Measurements from ENCODE around the gene NKPD1.

NKPD1 gene

GRCh38 chr19:45173816-45174215, 13.0 kb upstream of the NKPD1 start:
- Histone ChIP-seq H3K27ac (ENCODE audit: insufficient read depth in 1 of 2, low read depth in 1 of 2, low read length in 2 of 2, poor library complexity in 1 of 2, severe bottlenecking in 2 of 2) (peak overlapping the region in 1 of 2 experiments; percentile 52), H3K9me3 (ENCODE audit: control extremely low read depth in 1 of 5, control insufficient read depth in 4 of 5, insufficient read depth in 2 of 5, low read depth in 1 of 5, low read length in 4 of 5) (no peaks in the 10 kb centered on the region), H3K4me3 (ENCODE audit: control insufficient read depth in 1 of 7, extremely low read depth in 1 of 7, insufficient read depth in 4 of 7, low read depth in 2 of 7, low read length in 6 of 7) (peak overlapping the region in 4 of 7 experiments; percentile 1 to 51 (median 30)), H3K4me1 (ENCODE audit: control extremely low read depth in 1 of 4, control insufficient read depth in 4 of 4, insufficient read depth in 4 of 4, low read length in 3 of 4) (peaks cover 3 to 68% (median 57%) of the 10 kb centered on the region in 4 experiments), H3K27me3 (replicated peaks in 2 of 5; ENCODE audit: control insufficient read depth in 4 of 5, insufficient read depth in 5 of 5, low read length in 4 of 5) (no peaks in the 10 kb centered on the region), H3K36me3 (ENCODE audit: control insufficient read depth in 4 of 4, insufficient read depth in 4 of 4, low read length in 3 of 4) (peaks cover 0 to 5% (median 1%) of the 10 kb centered on the region in 4 experiments)
- ChIA-PET CTCF (interaction anchor here (1.2 to 2.3 kb wide), 2 partner anchors 10 to 15 kb away, joined by 3 to 9 read pairs; no protein-coding TSS in a partner anchor), POLR2A (no interaction called here)
- DNase-seq: peak in 1 of 3 donors; percentile 50
- 46% methylated on average over 11 of the region's 12 CpGs for WGBS (ENCODE audit: insufficient coverage)

- ChIA-PET CTCF (interaction anchor here (1.2 to 2.3 kb wide), 3 partner anchors 11 to 20 kb away, joined by 3 to 9 read pairs (median 3); no protein-coding TSS in a partner anchor), POLR2A (no interaction called here)
- Histone ChIP-seq H3K27me3 (replicated peaks in 2 of 5; ENCODE audit: control insufficient read depth in 4 of 5, insufficient read depth in 5 of 5, low read length in 4 of 5) (no peaks in the 10 kb centered on the region), H3K27ac (ENCODE audit: insufficient read depth in 1 of 2, low read depth in 1 of 2, low read length in 2 of 2, poor library complexity in 1 of 2, severe bottlenecking in 2 of 2) (no peak overlapping the region), H3K36me3 (ENCODE audit: control insufficient read depth in 4 of 4, insufficient read depth in 4 of 4, low read length in 3 of 4) (peaks cover 0 to 9% (median 2%) of the 10 kb centered on the region in 4 experiments), H3K9me3 (ENCODE audit: control extremely low read depth in 1 of 5, control insufficient read depth in 4 of 5, insufficient read depth in 2 of 5, low read depth in 1 of 5, low read length in 4 of 5) (no peaks in the 10 kb centered on the region), H3K4me3 (ENCODE audit: control insufficient read depth in 1 of 7, extremely low read depth in 1 of 7, insufficient read depth in 4 of 7, low read depth in 2 of 7, low read length in 6 of 7) (peak overlapping the region in 1 of 7 experiments; percentile 24), H3K4me1 (ENCODE audit: control extremely low read depth in 1 of 4, control insufficient read depth in 4 of 4, insufficient read depth in 4 of 4, low read length in 3 of 4) (peaks cover 3 to 70% (median 58%) of the 10 kb centered on the region in 4 experiments)
- WGBS (ENCODE audit: insufficient coverage): 92% methylated on average over 11 of the region's 18 CpGs
- DNase-seq: no peak
Observed at GRCh38 chr19:45172611-45173208, 11.9 kb upstream of the NKPD1 start.

GRCh38 chr19:45172173-45172572, 11.4 kb upstream of the NKPD1 start:
- ChIA-PET POLR2A (no interaction called here), CTCF (interaction anchor here (0.9 to 2.3 kb wide), 4 partner anchors 10 to 22 kb away, joined by 3 to 9 read pairs (median 4); no protein-coding TSS in a partner anchor)
- H3K27ac ChIP-seq (ENCODE audit: insufficient read depth in 1 of 2, low read depth in 1 of 2, low read length in 2 of 2, poor library complexity in 1 of 2, severe bottlenecking in 2 of 2): no peak overlapping the region

GRCh38 chr19:45171211-45171623, 10.4 kb upstream of the NKPD1 start:
- WGBS (ENCODE audit: insufficient coverage): 37% methylated on average over 5 of the region's 7 CpGs
- H3K4me3 ChIP-seq (ENCODE audit: control insufficient read depth in 1 of 7, extremely low read depth in 1 of 7, insufficient read depth in 4 of 7, low read depth in 2 of 7, low read length in 6 of 7): peak overlapping the region in 3 of 7 experiments; percentile 0 to 53 (median 50)
- peaks cover 0 to 9% (median 2%) of the 10 kb centered on the region in 4 experiments for H3K36me3 ChIP-seq (ENCODE audit: control insufficient read depth in 4 of 4, insufficient read depth in 4 of 4, low read length in 3 of 4)
- DNase-seq: peak; percentile 44 to 82 (median 70)
- peaks cover 3 to 68% (median 56%) of the 10 kb centered on the region in 4 experiments for H3K4me1 ChIP-seq (ENCODE audit: control extremely low read depth in 1 of 4, control insufficient read depth in 4 of 4, insufficient read depth in 4 of 4, low read length in 3 of 4)
- ChIA-PET CTCF (interaction anchor here (0.9 to 1.2 kb wide), 3 partner anchors 11 to 21 kb away, joined by 3 to 5 read pairs (median 3); no protein-coding TSS in a partner anchor), POLR2A (no interaction called here)
- no peaks in the 10 kb centered on the region for H3K9me3 ChIP-seq (ENCODE audit: control extremely low read depth in 1 of 5, control insufficient read depth in 4 of 5, insufficient read depth in 2 of 5, low read depth in 1 of 5, low read length in 4 of 5)
- H3K27me3 ChIP-seq (replicated peaks in 2 of 5; ENCODE audit: control insufficient read depth in 4 of 5, insufficient read depth in 5 of 5, low read length in 4 of 5): no peaks in the 10 kb centered on the region
- H3K27ac ChIP-seq (ENCODE audit: insufficient read depth in 1 of 2, low read depth in 1 of 2, low read length in 2 of 2, poor library complexity in 1 of 2, severe bottlenecking in 2 of 2): peak overlapping the region in 1 of 2 experiments; percentile 63

More at GRCh38 chr19:45172173-45172572, 11.4 kb upstream of the NKPD1 start:
- peak overlapping the region in 2 of 7 experiments; percentile 4 to 24 for H3K4me3 ChIP-seq (ENCODE audit: control insufficient read depth in 1 of 7, extremely low read depth in 1 of 7, insufficient read depth in 4 of 7, low read depth in 2 of 7, low read length in 6 of 7)
- 44% methylated on average over 3 of the region's 4 CpGs for WGBS (ENCODE audit: insufficient coverage)
- no peaks in the 10 kb centered on the region for H3K9me3 ChIP-seq (ENCODE audit: control extremely low read depth in 1 of 5, control insufficient read depth in 4 of 5, insufficient read depth in 2 of 5, low read depth in 1 of 5, low read length in 4 of 5)
- peaks cover 0 to 9% (median 2%) of the 10 kb centered on the region in 4 experiments for H3K36me3 ChIP-seq (ENCODE audit: control insufficient read depth in 4 of 4, insufficient read depth in 4 of 4, low read length in 3 of 4)
- H3K4me1 ChIP-seq (ENCODE audit: control extremely low read depth in 1 of 4, control insufficient read depth in 4 of 4, insufficient read depth in 4 of 4, low read length in 3 of 4): peaks cover 3 to 65% (median 52%) of the 10 kb centered on the region in 4 experiments
- no peak for DNase-seq
- H3K27me3 ChIP-seq (replicated peaks in 2 of 5; ENCODE audit: control insufficient read depth in 4 of 5, insufficient read depth in 5 of 5, low read length in 4 of 5): no peaks in the 10 kb centered on the region

- Histone ChIP-seq H3K4me1 (ENCODE audit: control extremely low read depth in 1 of 4, control insufficient read depth in 4 of 4, insufficient read depth in 4 of 4, low read length in 3 of 4) (peaks cover 3 to 70% (median 56%) of the 10 kb centered on the region in 4 experiments), H3K36me3 (ENCODE audit: control insufficient read depth in 4 of 4, insufficient read depth in 4 of 4, low read length in 3 of 4) (peaks cover 0 to 9% (median 2%) of the 10 kb centered on the region in 4 experiments), H3K27me3 (replicated peaks in 2 of 5; ENCODE audit: control insufficient read depth in 4 of 5, insufficient read depth in 5 of 5, low read length in 4 of 5) (no peaks in the 10 kb centered on the region), H3K27ac (ENCODE audit: insufficient read depth in 1 of 2, low read depth in 1 of 2, low read length in 2 of 2, poor library complexity in 1 of 2, severe bottlenecking in 2 of 2) (peak overlapping the region in 1 of 2 experiments; percentile 63), H3K4me3 (ENCODE audit: control insufficient read depth in 1 of 7, extremely low read depth in 1 of 7, insufficient read depth in 4 of 7, low read depth in 2 of 7, low read length in 6 of 7) (peak overlapping the region in 1 of 7 experiments; percentile 0), H3K9me3 (ENCODE audit: control extremely low read depth in 1 of 5, control insufficient read depth in 4 of 5, insufficient read depth in 2 of 5, low read depth in 1 of 5, low read length in 4 of 5) (no peaks in the 10 kb centered on the region)
- ChIA-PET POLR2A (interaction anchor here (0.8 kb wide), 1 partner anchor 8 kb away, joined by 3 read pairs; the partner anchor contains the start of genes BLOC1S3 and TRAPPC6A), CTCF (interaction anchor here (1.2 kb wide), 1 partner anchor 12 kb away, joined by 3 read pairs; no protein-coding TSS in a partner anchor)
- 94% methylated on average over 10 of the region's 21 CpGs for WGBS (ENCODE audit: insufficient coverage)
- DNase-seq: no peak
Observed at GRCh38 chr19:45170146-45171106, 9.6 kb upstream of the NKPD1 start.

- Histone ChIP-seq H3K27ac (ENCODE audit: insufficient read depth in 1 of 2, low read depth in 1 of 2, low read length in 2 of 2, poor library complexity in 1 of 2, severe bottlenecking in 2 of 2) (no peak overlapping the region), H3K36me3 (ENCODE audit: control insufficient read depth in 4 of 4, insufficient read depth in 4 of 4, low read length in 3 of 4) (peaks cover 0 to 9% (median 2%) of the 10 kb centered on the region in 4 experiments), H3K4me1 (ENCODE audit: control extremely low read depth in 1 of 4, control insufficient read depth in 4 of 4, insufficient read depth in 4 of 4, low read length in 3 of 4) (peaks cover 3 to 78% (median 64%) of the 10 kb centered on the region in 4 experiments), H3K4me3 (ENCODE audit: control insufficient read depth in 1 of 7, extremely low read depth in 1 of 7, insufficient read depth in 4 of 7, low read depth in 2 of 7, low read length in 6 of 7) (no peak overlapping the region), H3K9me3 (ENCODE audit: control extremely low read depth in 1 of 5, control insufficient read depth in 4 of 5, insufficient read depth in 2 of 5, low read depth in 1 of 5, low read length in 4 of 5) (no peaks in the 10 kb centered on the region), H3K27me3 (replicated peaks in 2 of 5; ENCODE audit: control insufficient read depth in 4 of 5, insufficient read depth in 5 of 5, low read length in 4 of 5) (no peaks in the 10 kb centered on the region)
- WGBS (ENCODE audit: insufficient coverage): 93% methylated on average over 10 of the region's 10 CpGs
- ChIA-PET CTCF (interaction anchor here (1.1 kb wide), 1 partner anchor 103 kb away, joined by 3 read pairs; no protein-coding TSS in a partner anchor), POLR2A (interaction anchor here (0.8 kb wide), 1 partner anchor 8 kb away, joined by 3 read pairs; the partner anchor contains the start of genes BLOC1S3 and TRAPPC6A)
- no peak for DNase-seq
Observed at GRCh38 chr19:45169602-45170001, 8.8 kb upstream of the NKPD1 start.
